ENCODE data around the gene HYI.
A peak's percentile ranks its signal among the peaks of the same experiment; 100 is the strongest.
"Not testable (repeated sequence)": the region's sequence is repeated elsewhere in the genome, so short reads cannot be mapped to it uniquely, and the experiment has no call there.

HYI gene

GRCh38 chr1:43453442-43454269 lies at the start of gene HYI:
Gene HYI, minus strand, starts transcription at chr1:43453931. Its CDS starts 138 bp downstream, at chr1:43453793.
- peak; percentile 44 to 50 for DNase-seq (ENCODE audit: low read depth in 2 of 2)

- DNase-seq (ENCODE audit: low read depth in 2 of 2) = not testable (repeated sequence)
Observed at GRCh38 chr1:43501806-43502205, 48.1 kb upstream of the HYI start.

- no peak for DNase-seq (ENCODE audit: low read depth in 2 of 2)
Observed at GRCh38 chr1:43499898-43500297, 46.2 kb upstream of the HYI start.

- DNase-seq (ENCODE audit: low read depth in 2 of 2) = no peak
Observed at GRCh38 chr1:43495204-43495603, 41.5 kb upstream of the HYI start.

GRCh38 chr1:43493661-43494450 lies 40.1 kb upstream of the HYI start:
- no peak for DNase-seq (ENCODE audit: low read depth in 2 of 2)

DNA sequence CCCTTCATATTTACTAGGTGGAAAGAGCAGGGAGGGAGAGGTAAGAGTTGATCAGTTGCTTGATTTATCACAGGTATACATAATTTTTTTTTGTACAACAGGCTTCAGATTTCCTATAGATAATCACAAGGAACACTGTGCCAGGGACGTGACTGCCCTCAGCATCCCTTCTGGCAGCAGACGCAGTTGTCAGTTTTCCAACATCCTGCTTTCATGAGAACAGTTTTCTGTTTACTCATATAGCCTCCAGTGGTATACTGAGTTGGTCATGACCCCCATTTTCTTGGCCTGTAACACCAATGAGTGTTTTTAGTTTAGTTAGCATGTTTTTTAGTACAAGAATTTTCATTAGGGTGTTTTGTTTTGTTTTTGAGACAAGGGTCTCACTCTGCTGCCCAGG lies 39.1 kb upstream of the HYI start:
- no peak for DNase-seq (ENCODE audit: low read depth in 2 of 2)

DNA sequence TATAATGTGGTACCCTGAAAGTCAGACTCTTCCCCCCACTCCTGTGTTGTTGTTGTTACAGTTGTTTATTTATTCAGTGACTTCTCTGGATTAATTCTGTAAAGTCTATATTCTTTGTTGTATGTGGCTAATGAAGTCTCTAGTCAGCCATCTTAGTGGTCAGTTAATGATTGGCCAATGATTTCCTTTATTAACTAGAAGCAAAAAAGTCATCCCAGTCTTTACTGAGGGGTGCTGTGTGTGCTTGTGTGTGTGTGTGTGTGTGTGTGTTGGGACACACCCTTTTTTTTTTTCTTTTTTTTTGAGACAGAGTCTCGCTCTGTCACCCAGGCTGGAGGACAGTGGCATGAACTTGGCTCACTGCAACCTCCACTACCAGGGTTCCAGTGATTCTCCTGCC lies 37.3 kb upstream of the HYI start:
- no peak for DNase-seq (ENCODE audit: low read depth in 2 of 2)

- DNase-seq (ENCODE audit: low read depth in 2 of 2) = no peak
Observed at GRCh38 chr1:43488165-43488564, 34.4 kb upstream of the HYI start.

DNA sequence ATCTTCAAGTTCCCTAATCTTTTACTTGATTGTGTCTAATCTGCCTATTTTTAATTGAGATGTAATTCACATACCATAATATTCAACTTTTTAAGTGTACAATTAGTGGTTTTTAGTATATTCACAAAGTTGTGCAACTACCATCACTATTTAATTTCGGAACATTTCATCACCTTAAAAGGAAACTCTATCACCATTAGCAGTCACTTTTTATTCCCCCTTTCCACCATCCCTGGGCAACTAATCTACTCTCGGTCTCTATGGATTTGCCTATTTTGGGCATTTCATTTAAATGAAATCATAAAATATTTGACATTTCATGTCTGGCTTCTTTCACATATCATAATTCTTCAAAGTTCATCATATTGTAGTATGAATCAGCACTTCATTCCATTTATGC lies 30.6 kb upstream of the HYI start:
- no peak for DNase-seq (ENCODE audit: low read depth in 2 of 2)

GRCh38 chr1:43482215-43482614 lies 28.5 kb upstream of the HYI start:
- DNase-seq (ENCODE audit: low read depth in 2 of 2) = no peak

DNA sequence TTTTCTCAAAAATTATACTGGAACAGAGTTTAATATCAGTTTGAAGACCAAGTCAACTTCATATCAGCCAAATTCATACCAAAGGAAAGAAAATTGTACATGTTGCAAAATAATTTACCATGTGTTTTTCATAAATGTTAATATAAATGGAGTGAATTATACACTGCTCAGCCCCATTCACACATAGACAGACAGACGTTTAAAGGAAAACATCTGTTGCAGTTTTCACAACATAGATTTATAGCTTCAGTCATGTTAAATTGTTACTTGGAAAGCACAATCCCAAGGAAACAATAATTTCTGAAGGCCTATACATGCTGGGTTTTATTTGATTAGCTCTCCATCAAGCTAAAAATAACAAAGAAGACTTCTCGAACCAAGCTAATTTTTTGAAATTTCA lies 27.8 kb upstream of the HYI start:
- DNase-seq (ENCODE audit: low read depth in 2 of 2) = no peak

- no peak for DNase-seq (ENCODE audit: low read depth in 2 of 2)
Observed at GRCh38 chr1:43479414-43479813, 25.7 kb upstream of the HYI start.

DNA sequence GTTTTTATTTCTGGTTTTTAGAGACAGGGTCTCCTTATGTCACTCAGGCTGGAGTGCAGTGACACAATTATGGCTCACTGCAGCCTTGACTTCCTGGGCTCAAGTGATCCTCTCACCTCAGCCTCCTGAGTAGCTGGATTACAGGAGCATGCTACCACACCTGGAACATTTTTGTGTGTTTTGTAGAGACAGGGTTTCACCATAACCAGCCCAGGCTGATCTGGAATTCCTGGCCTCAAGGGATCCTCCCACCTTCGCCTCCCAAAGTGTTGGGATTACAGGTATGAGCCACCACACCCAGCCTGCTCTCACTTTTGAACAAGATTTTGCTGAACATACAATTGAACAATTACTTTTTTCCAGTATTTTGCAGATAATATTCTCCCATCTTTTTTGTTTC lies 24.0 kb upstream of the HYI start:
- no peak for DNase-seq (ENCODE audit: low read depth in 2 of 2)

GRCh38 chr1:43475611-43476401 lies 22.1 kb upstream of the HYI start:
- not testable (repeated sequence) for DNase-seq (ENCODE audit: low read depth in 2 of 2)

DNA sequence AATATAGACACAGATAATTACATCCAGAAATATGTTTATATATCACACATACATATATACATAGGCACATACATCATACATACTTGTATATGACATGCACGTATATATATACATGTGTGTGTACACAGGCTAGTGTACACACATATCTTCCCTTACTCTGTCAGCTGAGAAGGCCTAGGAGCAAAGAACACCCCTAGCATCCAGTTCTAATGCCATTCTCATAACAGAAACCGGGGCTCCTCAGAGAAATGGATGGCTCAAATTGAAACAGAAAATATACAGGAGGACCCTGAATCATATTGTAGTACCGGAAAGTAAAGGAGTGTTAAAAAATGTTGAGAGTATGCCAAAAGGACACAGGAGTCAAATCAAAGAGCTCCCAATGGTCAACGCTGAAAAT lies 19.7 kb upstream of the HYI start:
- no peak for DNase-seq (ENCODE audit: low read depth in 2 of 2)

GRCh38 chr1:43472463-43473151 lies 18.9 kb upstream of the HYI start:
- not testable (repeated sequence) for DNase-seq (ENCODE audit: low read depth in 2 of 2)

GRCh38 chr1:43472087-43472462 lies 18.3 kb upstream of the HYI start:
- DNase-seq (ENCODE audit: low read depth in 2 of 2) = no peak

- DNase-seq (ENCODE audit: low read depth in 2 of 2) = no peak
Observed at GRCh38 chr1:43469932-43470331, 16.2 kb upstream of the HYI start.

DNA sequence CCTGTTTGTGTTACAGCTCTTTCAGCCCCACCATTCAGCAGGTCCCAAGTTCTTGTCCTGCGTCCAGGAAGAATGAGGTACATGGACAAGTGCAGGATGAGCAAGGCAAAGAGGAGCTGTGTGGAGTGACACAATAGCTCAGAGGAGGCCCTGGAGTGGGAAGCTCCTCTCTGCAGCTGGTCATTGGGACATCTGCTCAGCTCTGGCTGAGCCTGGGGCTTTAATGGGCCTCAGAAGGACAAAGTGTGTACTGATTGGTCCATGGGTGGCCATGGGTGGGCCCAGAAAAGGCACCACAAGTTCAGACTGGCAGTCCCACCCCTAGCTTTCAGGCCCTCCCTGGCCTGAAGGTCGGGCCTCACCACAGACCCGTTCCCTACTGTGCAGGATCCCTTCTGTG lies 14.7 kb upstream of the HYI start:
- DNase-seq (ENCODE audit: low read depth in 2 of 2) = no peak

DNA sequence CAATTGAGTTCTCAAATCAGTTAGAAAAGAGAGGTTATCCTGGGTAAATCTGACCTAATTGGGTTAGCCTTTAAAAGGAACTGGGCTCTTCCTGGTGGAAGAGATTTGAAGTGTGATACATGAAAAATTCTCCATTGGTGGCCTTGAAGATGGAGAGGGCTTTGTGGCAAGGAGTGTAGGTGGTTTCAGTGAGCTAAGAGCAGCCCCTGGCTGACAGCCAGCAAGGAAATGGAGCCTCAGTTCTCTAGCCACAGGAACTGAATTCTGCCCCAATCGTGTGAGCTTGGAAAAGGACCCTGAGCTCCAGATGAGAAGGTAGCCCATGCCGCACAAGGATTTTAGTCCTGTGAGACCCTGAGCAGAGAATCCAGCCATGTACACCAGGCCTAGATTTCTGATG lies 12.7 kb upstream of the HYI start:
- no peak for DNase-seq (ENCODE audit: low read depth in 2 of 2)

- DNase-seq (ENCODE audit: low read depth in 2 of 2) = no peak
Observed at GRCh38 chr1:43465505-43466067, 11.9 kb upstream of the HYI start.
